Posterior vena cava (tissue), 2 donors: ENCODE data around the gene DYNLL2. TPM values are rescaled to one million over a fixed set of nuclear protein-coding genes. Genes with fewer than 3 reads are reported as not detected.
"Not testable (repeated sequence)": the region's sequence is repeated elsewhere in the genome, so short reads cannot be mapped to it uniquely, and the experiment has no call there.

ENCODE experiments used
- DNase-seq: peaks from one replicate; pipeline ENCODE4 v3.0.0-alpha.2; 2020; ENCODE audit warnings: low spot score
- intact Hi-C, 2 donors: fragments of 100-400 bp; cut with DNase I; formaldehyde crosslinking; loops; one replicate each; pipeline versions ENCODE4 v1.14.1 to v1.14.2; 2022 to 2023
- total RNA-seq, 2 donors: library from RNA; stranded (reverse); fragmentation: NEBNext Ultra II Directional; extraction: Animal tissue kit (Norgen Biotek cat#: 25700); gene quantifications; one replicate each; pipeline ENCODE4 v1.2.1, GENCODE V29; 2021
- donor health status: DM: yes; HTN: yes; CAD: no.
- donor health status: DM: yes; HTN: yes; CAD: no.

The DYNLL2 gene
- total RNA-seq, 2 donors from 2014 or later: 30.6 to 35.4 TPM

DNA sequence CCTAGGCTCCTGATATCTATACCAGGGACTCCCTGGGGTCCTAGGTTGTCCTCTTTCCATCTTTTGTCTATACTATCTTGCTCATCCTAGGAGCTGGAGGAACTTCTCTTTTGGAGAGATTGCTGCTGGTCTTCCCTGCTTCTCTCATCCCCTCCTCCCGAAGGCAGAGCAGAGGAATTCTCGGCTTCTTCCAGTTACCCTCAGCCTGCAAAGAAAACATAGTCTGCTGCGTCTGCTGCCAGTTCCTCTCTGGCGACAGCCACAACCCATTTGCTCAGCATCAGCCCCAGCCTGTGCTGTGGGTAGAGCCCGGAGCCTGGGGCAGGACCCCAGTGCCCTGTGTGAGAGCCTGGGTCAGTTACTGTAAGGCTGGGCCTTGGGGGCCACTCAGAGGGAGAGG, 21.5 kb upstream of the DYNLL2 start:
- no peak for DNase-seq
- intact Hi-C loops: no loop called here

DNA sequence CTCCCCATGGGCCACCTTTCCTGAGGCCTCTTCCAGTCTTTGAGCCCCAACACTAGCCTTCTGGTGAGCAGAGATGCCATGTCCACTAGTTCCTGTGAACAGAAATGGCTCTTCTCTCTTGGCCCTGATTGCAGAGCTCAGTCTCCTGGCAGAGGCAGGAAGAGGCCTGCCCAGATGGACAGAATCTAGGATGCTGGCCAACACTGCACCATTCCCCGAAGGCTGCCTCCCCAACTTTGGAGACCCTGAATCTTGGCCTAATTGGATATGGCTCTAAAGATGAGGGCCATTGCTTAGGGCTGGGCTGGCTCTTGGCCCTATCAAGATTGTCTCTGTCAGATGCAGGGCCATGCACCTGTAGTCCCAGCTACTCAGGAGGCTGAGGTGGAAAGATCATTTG, 18.0 kb upstream of the DYNLL2 start:
- no peak for DNase-seq
- intact Hi-C loops: no loop called here

DNA sequence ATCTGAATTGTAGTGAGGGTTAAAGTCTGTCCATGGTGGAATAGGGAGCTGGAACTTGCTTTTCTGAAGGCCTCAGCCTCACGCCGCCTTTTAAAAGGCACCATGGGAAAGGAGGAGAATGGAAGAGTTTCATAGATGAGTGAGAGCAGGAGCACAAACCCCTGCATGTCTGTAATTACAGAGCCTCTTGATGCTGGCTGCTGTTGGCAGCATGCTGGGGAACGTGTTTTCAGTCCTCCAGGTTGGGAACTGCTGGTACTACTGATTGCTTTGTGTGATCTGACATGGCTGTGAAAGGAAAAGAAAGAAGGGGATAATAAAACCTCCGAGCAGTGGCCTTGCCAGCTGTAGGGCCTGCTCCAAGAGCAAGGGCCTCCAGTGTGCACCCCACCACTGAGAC, 16.8 kb upstream of the DYNLL2 start:
- DNase-seq: no peak
- intact Hi-C loops: no loop called here

DNA sequence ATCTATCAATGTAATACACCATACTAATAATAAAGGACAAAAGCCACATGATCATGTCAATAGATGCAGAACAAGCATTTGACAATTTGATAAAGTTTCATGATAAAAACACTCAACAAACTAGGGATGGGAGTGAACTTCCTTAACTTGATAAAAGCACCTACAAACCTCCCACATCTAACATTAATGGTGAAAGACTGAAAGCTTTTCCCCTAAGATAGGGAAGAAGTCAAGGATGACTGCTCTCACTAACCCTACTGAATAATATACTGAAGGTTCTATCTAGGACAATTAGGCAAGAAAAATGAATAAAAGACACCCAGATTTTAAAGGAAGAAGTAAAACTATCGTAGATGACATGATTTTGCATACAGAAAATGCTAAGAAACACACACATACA, 10.4 kb upstream of the DYNLL2 start:
- intact Hi-C loops: no loop called here
- no peak for DNase-seq

DNA sequence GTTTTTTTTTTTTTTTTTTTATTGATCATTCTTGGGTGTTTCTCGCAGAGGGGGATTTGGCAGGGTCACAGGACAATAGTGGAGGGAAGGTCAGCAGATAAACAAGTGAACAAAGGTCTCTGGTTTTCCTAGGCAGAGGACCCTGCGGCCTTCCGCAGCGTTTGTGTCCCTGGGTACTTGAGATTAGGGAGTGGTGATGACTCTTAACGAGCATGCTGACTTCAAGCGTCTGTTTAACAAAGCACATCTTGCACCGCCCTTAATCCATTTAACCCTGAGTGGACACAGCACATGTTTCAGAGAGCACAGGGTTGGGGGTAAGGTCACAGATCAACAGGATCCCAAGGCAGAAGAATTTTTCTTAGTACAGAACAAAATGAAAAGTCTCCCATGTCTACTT, 10.0 kb upstream of the DYNLL2 start:
- not testable (repeated sequence) for DNase-seq

DNA sequence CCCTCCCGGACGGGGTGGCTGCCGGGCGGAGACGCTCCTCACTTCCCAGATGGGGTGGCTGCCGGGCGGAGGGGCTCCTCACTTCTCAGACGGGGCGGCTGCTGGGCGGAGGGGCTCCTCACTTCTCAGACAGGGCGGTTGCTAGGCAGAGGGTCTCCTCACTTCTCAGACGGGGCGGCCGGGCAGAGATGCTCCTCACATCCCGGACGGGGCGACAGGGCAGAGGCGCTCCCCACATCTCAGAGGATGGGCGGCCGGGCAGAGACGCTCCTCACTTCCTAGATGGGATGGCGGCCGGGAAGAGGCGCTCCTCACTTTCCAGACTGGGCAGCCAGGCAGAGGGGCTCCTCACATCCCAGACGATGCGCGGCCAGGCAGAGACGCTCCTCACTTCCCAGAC, 8.8 kb upstream of the DYNLL2 start:
- DNase-seq, intact Hi-C loops: not testable (repeated sequence)

More for the DNA sequence above, 10.0 kb upstream of the DYNLL2 start:
- intact Hi-C loops: not testable (repeated sequence)

DNA sequence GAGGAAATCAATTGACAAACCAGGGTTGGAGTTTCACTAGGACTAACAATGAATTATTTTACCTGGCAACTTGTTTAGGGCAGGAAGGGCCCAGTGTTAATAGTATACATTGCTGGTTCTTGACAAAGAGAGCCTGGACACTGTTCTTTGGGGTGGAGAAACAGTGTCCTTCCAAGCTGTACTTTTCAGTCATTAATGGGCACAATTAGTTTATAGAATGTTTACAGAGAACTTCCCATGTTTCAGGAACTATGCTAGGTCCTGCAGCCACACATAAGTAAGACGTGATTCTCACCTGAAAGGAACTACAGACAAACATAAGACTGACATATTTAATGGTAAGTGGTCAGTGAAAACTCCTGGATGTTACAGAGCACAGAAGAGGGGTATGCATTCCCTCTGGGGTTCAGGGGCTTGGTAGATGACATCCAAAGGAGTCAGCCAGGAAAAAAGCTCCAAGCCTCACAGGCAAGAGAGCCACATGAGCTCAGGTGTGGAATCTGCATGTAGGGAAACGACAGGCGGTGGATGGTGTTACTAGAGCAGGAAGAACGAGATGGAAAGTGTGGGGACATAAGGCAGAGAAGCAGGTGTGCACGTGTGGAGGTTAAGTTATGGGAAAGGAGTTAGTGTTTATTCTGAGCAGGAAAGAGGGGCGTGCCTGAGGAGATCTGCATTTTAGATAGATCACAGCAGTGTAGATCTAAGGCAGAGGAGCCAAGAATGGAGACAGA, 3.8 kb upstream of the DYNLL2 start:
- DNase-seq: no peak
- intact Hi-C loops: no loop called here

DNA sequence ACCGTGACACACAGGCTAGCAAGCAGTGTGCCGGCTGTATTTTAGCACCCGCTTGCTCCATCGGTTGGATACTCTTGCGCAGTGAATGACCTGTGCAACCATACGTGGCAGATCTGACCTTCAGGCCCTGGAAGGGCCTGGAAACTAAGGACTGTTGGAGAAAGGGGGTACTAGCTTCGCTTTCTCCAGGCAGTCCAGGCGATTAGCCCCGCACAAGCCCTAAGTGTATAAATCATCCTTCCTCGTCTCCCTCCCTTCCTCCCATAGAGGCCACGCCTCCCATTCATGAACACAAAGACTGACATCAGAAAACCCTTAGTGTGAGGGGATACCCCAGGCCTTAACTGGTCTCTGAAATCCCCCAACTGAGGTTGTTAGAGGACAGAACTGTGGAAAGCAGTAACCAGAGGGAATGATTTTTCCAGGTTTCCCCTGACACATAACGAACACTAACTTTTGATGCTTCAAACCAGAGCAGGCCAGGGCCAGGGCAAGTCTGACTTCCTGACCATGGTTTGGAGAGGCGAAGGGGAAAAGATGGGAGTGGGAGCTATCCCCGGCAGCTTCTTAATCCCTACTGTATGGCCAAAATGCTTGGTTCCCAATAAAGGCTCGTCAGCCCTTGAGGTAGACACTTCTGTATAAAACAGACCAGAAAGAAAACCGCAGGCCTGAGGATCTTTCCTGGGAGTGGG, 1.4 kb upstream of the DYNLL2 start:
- intact Hi-C loops: no loop called here
- no peak for DNase-seq

DNA sequence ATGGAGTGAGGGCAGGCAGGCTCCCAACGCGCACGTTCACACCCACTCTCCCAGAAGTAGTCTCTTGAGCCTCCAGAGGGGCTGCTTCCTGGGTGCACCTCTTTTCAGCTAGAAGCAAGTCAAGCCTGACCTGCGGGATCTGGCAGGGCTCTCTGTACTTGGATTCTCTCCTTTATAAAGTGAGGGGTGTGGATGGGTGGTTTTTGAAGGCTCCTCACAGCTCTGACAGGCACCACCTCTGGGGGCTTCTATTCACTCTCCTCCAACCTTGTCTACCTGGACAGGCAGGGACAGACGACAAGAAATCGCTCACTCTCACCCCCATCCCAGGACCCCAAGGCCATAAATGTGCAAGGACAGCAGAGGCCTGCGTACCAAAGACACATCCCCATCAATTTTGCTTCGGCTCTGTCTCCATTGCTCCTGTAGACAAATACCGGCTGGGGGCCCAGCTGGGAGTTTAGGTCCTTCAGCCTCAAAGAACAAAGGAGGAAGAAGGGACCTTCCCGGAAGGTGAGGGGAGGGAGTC, 814 bp upstream of the DYNLL2 start:
- DNase-seq: no peak
- intact Hi-C loops: no loop called here

DNA sequence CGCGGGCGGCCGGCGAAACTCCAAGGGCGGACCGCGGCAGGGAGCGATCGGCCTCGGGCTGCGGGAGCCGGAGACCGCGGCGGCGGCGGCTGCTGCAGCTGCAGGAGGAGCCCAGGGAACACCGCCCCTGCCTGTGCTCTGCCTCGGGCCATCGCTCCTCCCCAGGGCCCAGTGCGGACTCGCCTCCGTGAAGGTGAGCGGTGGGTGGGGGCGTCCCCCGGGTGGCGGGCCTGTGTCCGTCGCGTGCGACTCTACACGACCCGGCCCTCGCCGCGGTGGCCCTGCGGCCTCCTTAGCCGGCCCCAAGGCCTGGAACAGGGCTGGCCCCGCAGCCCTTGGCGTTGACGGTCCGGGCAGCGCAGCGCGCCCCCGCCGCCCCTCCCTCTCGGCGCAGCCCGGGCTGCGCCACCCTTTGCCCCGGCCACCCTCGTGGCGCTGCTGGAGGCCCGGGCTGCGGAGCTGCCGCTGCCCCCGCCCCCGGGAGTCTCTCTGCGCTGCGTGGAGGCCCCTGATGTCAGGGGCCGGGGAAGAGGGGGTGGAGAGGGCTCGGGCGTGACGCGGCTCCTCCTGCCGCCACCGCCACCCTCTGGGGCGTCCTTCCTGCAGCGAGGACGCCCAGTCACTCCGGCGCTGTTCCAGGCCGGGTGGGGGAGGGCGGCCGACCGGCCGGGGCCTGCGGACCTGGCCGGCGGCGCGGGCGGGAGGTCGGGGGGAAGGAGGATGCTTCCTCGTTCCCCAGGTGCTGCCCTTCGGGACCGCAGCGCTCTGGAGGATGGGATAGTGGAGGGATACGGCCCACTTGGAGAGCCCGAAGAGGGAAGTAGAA, 485 bp downstream of the DYNLL2 start:
- intact Hi-C loops: no loop called here
- peak; percentile 88 for DNase-seq

DNA sequence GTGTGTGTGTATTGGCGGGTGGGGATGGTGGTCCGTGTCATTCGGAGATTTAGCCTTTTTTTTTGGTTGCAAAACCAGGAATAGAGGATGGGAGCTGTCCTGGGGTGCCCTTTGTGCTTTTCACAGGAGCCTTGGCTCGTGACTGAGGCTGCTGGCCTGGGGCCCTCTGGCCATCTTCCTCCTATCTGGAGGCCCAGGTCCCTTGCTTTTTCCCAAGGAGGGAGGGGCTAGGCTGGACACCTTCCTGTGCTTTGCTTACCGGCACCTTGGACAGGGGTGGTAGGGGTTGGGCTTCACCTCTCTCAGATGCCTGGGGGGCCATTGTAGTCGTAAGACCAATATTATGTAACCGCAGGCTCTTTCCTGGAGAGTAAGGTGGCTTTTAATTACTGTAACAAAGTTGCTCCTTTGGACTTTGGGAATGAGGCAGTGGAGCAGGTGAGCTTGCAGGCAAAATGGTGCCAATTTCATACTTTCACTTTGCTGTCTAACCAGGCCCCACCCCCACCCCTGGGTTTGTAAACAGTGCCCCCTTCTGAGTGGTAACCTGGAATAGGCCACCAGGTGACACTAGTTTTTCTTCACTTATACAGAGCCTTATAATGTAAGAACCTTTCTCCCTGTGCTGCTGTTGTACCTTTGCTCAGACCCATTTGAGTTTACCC, 1.2 kb downstream of the DYNLL2 start:
- no peak for DNase-seq
- intact Hi-C loops: no loop called here

DNA sequence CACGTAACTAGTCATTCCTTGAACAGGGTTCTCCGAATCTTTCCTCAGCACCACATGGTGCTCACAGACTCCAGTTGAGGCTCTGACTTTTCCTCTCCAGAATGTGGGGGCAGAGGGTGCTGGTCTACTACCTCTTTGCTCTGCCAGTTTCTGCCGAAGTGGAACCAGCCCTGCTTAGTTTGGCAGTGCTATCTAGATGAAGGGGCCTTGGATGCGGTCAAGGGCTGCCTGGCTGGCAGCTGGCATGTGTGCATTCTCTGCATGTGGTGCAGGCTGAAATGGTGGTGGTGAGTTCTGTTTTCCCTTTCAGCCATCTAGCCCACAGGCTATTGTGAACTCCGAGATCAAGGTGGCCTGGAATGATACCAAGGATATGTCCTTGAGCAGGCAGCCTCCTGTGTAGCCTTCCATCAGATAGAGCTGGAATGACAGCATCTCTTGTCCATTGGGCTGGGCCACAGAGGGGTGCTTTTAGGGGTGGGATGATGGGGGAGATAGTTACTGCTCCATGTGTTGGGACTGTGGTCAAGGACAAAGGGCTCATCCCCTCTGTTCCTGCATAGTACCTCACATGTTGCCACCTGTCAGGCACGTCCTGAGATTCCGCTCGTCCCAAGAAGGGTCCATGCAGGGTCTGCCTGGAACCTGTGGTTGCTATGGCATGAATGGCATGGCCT, 2.0 kb downstream of the DYNLL2 start:
- intact Hi-C loops: no loop called here

DNA sequence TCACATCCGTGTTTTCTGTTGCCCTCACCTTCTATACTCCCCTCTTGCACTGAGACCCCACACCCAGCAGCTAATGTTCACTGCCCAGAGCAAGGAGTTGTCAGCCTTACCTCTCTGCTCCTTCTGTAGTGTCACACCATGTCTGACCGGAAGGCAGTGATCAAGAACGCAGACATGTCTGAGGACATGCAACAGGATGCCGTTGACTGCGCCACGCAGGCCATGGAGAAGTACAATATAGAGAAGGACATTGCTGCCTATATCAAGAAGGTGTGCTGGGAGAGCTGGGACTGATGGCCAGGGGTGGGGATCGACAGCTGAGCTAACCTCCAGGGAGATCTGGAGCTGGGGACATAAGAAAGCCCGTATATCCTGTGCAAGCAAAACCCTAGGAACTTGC, 3.7 kb downstream of the DYNLL2 start:
- intact Hi-C loops: no loop called here
- DNase-seq: no peak

More for the DNA sequence above, 2.0 kb downstream of the DYNLL2 start:
- DNase-seq: no peak

DNA sequence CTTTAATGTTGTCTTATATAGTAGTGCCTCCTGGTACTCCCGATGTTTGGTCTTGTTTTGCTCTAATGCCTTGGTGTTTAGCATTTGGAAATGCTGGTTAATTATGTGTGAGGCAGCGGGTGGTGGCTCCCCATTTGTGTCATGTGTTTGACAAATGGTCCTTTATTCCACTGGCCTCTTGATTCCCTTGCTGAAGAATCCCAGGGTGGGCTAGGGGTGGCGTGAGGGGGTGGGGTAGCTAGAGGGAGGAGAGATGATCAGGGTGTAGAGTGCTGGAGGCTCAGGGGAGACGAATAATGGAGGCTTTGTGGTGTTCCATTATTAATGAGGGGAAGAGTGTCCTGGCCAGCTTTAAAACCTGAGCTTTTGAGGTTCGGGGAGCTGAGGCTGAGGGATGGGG, 5.4 kb downstream of the DYNLL2 start:
- intact Hi-C loops: no loop called here
- no peak for DNase-seq

DNA sequence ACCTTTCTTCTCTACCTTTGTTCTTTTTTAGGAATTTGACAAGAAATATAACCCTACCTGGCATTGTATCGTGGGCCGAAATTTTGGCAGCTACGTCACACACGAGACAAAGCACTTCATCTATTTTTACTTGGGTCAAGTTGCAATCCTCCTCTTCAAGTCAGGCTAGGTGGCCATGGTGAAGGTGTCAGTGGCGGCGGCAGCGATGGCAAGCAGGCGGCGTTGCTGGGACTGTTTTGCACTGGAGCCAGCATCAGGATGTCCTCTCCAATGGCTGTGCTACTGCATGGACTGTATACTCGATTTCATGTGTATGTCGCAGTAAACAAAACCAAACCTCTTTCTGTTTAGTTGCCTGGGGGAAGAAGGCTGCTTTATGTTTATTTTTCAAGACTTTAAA, 5.9 kb downstream of the DYNLL2 start:
- no peak for DNase-seq
- intact Hi-C loops: no loop called here

DNA sequence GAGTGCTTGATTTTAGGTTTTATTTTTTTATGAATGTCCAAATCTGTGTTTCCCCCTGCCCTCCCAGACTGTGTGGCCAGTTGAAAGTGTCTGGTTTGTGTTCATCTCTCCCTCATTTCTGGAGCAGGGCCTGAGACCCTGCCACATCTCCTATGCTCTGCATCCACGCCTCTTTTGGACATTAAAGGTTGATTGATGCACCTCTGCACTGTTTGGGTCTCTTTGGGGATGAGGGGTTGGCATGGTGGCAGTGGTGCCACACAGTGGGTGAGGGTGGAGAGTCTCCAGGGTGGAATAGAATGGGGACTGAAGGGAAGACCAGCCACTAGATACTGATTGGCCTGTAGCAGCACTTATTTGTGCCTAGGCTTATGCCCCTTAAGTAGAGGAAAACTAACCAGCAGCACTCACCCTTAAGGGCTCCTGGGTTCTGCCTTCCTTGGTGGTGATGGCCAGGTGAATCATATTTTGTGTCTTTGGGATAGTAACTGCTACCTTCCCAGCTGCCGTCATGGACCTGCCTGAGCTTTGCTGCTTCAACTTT, 7.9 kb downstream of the DYNLL2 start:
- DNase-seq: no peak

DNA sequence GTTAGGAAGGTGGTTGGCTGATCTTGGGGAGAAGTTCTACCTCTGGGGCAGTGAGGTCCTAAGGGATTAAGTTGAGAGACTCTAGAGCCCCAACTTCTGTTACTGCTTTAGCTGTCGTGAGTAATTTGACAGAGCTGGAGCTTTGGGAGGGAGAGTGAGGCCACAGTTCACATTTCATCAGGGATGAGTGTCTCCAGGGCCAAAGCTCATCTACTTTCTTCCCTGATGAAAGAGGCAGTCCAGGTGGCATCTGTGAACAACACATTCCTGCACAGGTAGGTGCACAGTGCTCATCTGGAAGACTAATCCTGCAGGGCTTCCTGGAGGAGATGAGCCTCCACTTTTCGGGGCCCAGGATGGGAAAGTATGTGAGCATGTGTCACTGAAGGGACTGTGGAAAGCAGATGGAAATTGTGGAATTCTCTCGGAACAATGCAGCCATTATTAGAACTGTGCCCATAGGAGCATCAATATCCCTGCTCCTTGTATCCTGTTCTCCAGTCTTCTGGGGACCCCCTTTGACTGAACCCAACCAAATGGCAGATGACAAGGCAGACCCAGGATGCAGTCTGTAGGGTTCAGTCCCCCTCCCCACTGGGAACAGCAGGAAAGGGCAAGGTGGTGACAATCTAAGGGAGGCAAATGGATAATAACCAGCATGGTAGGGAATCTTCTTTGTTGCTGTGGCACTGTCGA, 9.0 kb downstream of the DYNLL2 start:
- intact Hi-C loops: no loop called here

More for the DNA sequence above, 7.9 kb downstream of the DYNLL2 start:
- intact Hi-C loops: no loop called here

DNA sequence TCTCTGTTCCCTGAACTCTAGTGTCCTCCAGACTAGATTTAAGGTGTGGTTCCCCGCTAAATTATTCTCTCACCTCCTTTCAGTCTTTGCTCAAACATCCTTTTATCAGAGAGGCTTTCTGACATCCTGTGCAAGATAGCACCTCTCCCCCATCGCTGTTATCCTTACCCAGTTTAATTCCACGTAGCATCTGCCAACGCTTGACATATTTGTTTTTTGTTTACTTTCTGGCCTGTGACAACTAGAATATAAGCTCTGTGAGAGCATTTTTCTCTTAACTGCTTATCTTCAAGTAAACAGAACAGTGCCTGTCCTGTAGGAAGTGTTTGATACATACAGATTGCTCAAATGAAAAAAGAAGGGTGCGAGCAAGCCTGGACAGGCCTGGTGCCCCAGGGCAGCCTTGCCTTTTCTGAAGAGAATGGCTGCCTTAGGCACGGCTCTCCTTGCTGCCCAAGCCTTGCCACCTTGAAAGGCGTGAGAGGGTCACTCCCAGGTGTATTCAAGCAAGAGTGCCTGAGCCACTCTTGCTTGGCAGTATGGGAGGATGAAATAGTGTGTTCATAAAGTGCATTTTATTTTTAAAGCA, 9.7 kb downstream of the DYNLL2 start:
- intact Hi-C loops: no loop called here
- no peak for DNase-seq

More for the DNA sequence above, 9.0 kb downstream of the DYNLL2 start:
- DNase-seq: no peak
